ENCODE measurements around the gene TLCD3B. TPM values are rescaled to one million over a fixed set of nuclear protein-coding genes. Genes with fewer than 3 reads are reported as not detected.
"Not testable (repeated sequence)": the region's sequence is repeated elsewhere in the genome, so short reads cannot be mapped to it uniquely, and the experiment has no call there.

TLCD3B gene
- total RNA-seq, 8 experiments from 2014 or later = 0.56 to 27.1 (median 10.3) TPM

GRCh38 chr16:30030011-30030685 lies 923 bp downstream of the TLCD3B start:
- Histone ChIP-seq H3K4me3 (peak overlapping the region; percentile 46 to 78 (median 50)), H3K4me1 (replicated peaks in 1 of 2) (peaks cover 22 to 34% of the 10 kb centered on the region in 2 donors), H3K27ac (peak overlapping the region; percentile 44 to 72)
- 0 to 47% (median 17%) methylated on average over 1 to 8 of the region's 23 CpGs; no CpG with 5 or more reads in 6 of the 10 experiments for WGBS, 10 experiments
- in situ Hi-C loops (cut with MboI; ENCODE audit: low pct_unique_long_range_greater_than_20kb in 2 of 9, low sequenced_read_pairs in 9 of 9, unreplicated experiment in 9 of 9) = loop anchor here in 1 of 9 experiments (25.0 kb wide), 1 partner anchor 318 kb away; no protein-coding TSS in a partner anchor
- peak in 5 of 8 experiments; percentile 1 to 15 (median 12) for ATAC-seq (replicated peaks in 6 of 8)

GRCh38 chr16:30028438-30029076 lies 2.5 kb downstream of the TLCD3B start:
- in situ Hi-C loops (cut with MboI; ENCODE audit: low pct_unique_long_range_greater_than_20kb in 2 of 9, low sequenced_read_pairs in 9 of 9, unreplicated experiment in 9 of 9) = loop anchor here in 1 of 9 experiments (25.0 kb wide), 1 partner anchor 316 kb away; no protein-coding TSS in a partner anchor
- H3K4me3 ChIP-seq = no peak overlapping the region
- WGBS, 10 experiments = 5 to 100% (median 31%) methylated on average over 1 to 9 of the region's 18 CpGs; no CpG with 5 or more reads in 6 of the 10 experiments

GRCh38 chr16:30027588-30028437 lies 3.3 kb downstream of the TLCD3B start:
- in situ Hi-C loops (cut with MboI; ENCODE audit: low pct_unique_long_range_greater_than_20kb in 2 of 9, low sequenced_read_pairs in 9 of 9, unreplicated experiment in 9 of 9) = loop anchor here in 1 of 9 experiments (25.0 kb wide), 1 partner anchor 316 kb away; no protein-coding TSS in a partner anchor
- peak in 3 of 8 experiments; percentile 9 to 14 (median 14) for ATAC-seq (replicated peaks in 6 of 8)
- 0 to 86% (median 60%) methylated on average over 1 to 6 of the region's 13 CpGs; no CpG with 5 or more reads in 3 of the 10 experiments for WGBS, 10 experiments
- Histone ChIP-seq H3K27ac (no peak overlapping the region), H3K4me3 (no peak overlapping the region), H3K4me1 (replicated peaks in 1 of 2) (peaks cover 22 to 34% of the 10 kb centered on the region in 2 donors)

More at GRCh38 chr16:30028438-30029076, 2.5 kb downstream of the TLCD3B start:
- Histone ChIP-seq H3K4me1 (replicated peaks in 1 of 2) (peaks cover 22 to 34% of the 10 kb centered on the region in 2 donors), H3K27ac (no peak overlapping the region)
- peak in 3 of 8 experiments; percentile 43 to 65 (median 50) for ATAC-seq (replicated peaks in 6 of 8)

DNA sequence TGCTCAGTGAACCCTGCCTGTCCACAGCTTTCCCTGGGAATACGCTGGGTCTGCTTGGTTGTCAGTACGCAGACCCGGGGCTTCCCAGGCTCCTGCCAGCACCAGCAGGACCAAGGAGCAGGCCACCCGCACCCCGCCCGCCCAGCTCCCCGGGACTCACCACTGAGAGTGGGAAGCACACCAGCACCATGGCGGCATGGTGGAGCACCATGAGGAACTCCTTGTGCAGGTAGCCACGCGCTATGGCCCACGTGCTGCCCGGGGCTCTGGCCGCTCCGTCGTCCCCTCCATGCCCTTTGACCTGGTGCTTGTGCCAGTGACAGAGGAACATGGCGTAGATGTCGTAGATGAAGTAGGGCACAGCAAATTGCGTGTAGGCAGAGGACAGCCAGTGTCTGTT lies 4.6 kb downstream of the TLCD3B start:
- no peak overlapping the region for H3K4me3 ChIP-seq
- in situ Hi-C loops (cut with MboI; ENCODE audit: low pct_unique_long_range_greater_than_20kb in 2 of 9, low sequenced_read_pairs in 9 of 9, unreplicated experiment in 9 of 9) = loop anchor here in 1 of 9 experiments (25.0 kb wide), 1 partner anchor 314 kb away; no protein-coding TSS in a partner anchor
- peaks cover 12 to 23% of the 10 kb centered on the region in 2 donors for H3K4me1 ChIP-seq (replicated peaks in 1 of 2)
- no peak for ATAC-seq (replicated peaks in 6 of 8)
- WGBS, 10 experiments = 73 to 100% methylated on average over 2 to 3 of the region's 18 CpGs; no CpG with 5 or more reads in 8 of the 10 experiments
- no peak overlapping the region for H3K27ac ChIP-seq

DNA sequence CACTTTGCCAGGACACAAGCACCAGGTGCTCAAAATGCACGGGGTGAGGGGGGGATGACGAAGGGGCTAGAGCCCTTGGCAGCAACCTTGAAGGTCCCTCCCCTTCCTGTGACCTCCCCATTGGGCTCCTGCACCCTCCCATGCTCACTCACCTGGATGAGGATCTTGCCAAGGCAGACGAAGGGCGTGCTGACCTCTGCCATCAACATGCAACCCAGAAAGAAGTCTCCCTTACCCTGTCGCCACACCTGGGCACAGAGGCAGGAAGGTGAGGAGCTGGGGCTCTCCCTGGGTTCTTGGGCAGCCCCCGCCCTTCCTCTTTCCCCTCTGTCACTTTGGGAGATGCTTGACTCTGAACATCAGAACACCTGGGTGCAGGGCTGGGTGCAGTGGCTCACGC lies 5.5 kb downstream of the TLCD3B start:
- in situ Hi-C loops (cut with MboI; ENCODE audit: low pct_unique_long_range_greater_than_20kb in 2 of 9, low sequenced_read_pairs in 9 of 9, unreplicated experiment in 9 of 9) = loop anchor here in 1 of 9 experiments (25.0 kb wide), 1 partner anchor 313 kb away; no protein-coding TSS in a partner anchor
- WGBS, 10 experiments = 0 to 72% (median 72%) methylated on average over 1 to 4 of the region's 7 CpGs; no CpG with 5 or more reads in 7 of the 10 experiments
- Histone ChIP-seq H3K4me3 (no peak overlapping the region), H3K4me1 (replicated peaks in 1 of 2) (peaks cover 11 to 20% of the 10 kb centered on the region in 2 donors), H3K27ac (no peak overlapping the region)
- ATAC-seq (replicated peaks in 6 of 8) = no peak

DNA sequence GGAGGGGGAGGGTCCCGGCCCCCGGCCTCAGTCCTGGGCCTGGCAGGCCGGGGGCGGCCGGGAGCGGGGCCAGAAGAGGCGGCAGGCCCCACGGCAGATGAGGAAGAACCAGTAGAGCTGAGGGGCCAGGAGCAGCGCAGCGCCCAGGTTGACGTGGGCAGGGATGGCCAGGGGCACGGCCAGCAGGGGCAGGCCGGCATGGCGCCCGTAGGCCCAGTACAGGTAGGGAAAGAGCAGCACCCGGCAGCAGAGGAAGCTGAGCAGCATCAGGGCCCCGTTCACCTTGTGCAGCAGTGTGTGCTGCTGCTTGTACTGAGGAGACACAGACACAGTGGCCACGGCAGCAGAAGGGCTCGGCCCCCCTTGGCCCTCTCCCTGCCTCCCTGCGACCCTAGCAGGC lies 5.9 kb downstream of the TLCD3B start:
- no peak for ATAC-seq (replicated peaks in 6 of 8)
- Histone ChIP-seq H3K4me1 (replicated peaks in 1 of 2) (peaks cover 8 to 18% of the 10 kb centered on the region in 2 donors), H3K4me3 (no peak overlapping the region), H3K27ac (no peak overlapping the region)
- 0 to 93% (median 80%) methylated on average over 1 to 3 of the region's 20 CpGs; no CpG with 5 or more reads in 7 of the 10 experiments for WGBS, 10 experiments
- in situ Hi-C loops (cut with MboI; ENCODE audit: low pct_unique_long_range_greater_than_20kb in 2 of 9, low sequenced_read_pairs in 9 of 9, unreplicated experiment in 9 of 9) = loop anchor here in 1 of 9 experiments (25.0 kb wide), 1 partner anchor 313 kb away; no protein-coding TSS in a partner anchor

DNA sequence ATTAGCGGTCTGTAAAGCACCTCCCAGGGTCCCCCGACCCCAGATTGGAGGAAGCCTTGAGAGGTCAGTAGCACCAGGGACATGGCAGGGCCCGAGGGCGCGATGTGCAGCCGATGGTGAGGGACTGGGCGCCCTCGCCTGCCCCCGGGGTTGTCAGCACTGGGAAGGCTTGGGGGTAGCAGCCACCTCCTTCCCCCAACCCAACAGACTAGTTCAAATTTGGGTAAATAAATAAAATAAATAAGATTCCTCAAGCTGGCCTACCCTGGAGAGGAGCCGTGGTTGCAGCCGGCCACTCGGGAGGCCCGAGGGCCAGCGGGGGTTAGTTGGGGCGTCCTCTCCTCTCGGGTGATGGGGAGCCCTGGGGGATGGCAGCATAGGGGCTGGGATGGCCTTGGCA lies 6.6 kb downstream of the TLCD3B start:
- no peak for ATAC-seq (replicated peaks in 6 of 8)
- Histone ChIP-seq H3K4me3 (no peak overlapping the region), H3K27ac (no peak overlapping the region), H3K4me1 (replicated peaks in 1 of 2) (peaks cover 6 to 11% of the 10 kb centered on the region in 2 donors)
- in situ Hi-C loops (cut with MboI; ENCODE audit: low pct_unique_long_range_greater_than_20kb in 2 of 9, low sequenced_read_pairs in 9 of 9, unreplicated experiment in 9 of 9) = loop anchor here in 4 of 9 experiments (25.0 kb wide), 2 partner anchors 187 to 212 kb away; partner anchors contain the start of genes MAZ (in 3 of the 4), MVP (in 3 of the 4), PAGR1 (in 3 of the 4) and PRRT2 (in 3 of the 4)
- WGBS, 10 experiments = 62 to 76% (median 67%) methylated on average over 2 to 7 of the region's 16 CpGs; no CpG with 5 or more reads in 7 of the 10 experiments

DNA sequence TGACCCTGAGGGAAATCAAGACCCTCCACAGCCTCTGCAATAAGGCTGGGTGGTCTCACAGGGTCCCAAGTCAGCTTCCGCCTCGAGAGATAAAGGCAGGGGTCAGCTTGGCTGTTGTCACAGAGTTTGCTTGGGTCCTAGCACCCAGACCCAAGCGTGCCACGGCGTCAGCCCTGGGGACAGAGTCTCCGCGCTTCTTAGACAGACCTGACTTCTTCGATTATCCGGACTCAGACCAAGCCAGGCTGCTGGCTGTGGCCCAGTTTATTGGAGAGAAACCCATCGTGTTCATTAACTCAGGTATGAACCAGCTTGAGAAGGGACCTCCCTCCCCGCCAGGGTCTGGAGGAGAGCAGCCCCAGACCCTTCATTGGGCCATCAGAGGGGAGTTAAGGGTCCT lies 7.5 kb downstream of the TLCD3B start:
- Histone ChIP-seq H3K4me1 (replicated peaks in 1 of 2) (peaks cover 0 to 2% of the 10 kb centered on the region in 2 donors), H3K4me3 (no peak overlapping the region), H3K27ac (no peak overlapping the region)
- WGBS, 10 experiments = 0 to 77% (median 62%) methylated on average over 1 to 4 of the region's 11 CpGs; no CpG with 5 or more reads in 6 of the 10 experiments
- no peak for ATAC-seq (replicated peaks in 6 of 8)
- in situ Hi-C loops (cut with MboI; ENCODE audit: low pct_unique_long_range_greater_than_20kb in 2 of 9, low sequenced_read_pairs in 9 of 9, unreplicated experiment in 9 of 9) = loop anchor here in 4 of 9 experiments (25.0 kb wide), 2 partner anchors 186 to 211 kb away; partner anchors contain the start of genes MAZ (in 3 of the 4), MVP (in 3 of the 4), PAGR1 (in 3 of the 4) and PRRT2 (in 3 of the 4)

DNA sequence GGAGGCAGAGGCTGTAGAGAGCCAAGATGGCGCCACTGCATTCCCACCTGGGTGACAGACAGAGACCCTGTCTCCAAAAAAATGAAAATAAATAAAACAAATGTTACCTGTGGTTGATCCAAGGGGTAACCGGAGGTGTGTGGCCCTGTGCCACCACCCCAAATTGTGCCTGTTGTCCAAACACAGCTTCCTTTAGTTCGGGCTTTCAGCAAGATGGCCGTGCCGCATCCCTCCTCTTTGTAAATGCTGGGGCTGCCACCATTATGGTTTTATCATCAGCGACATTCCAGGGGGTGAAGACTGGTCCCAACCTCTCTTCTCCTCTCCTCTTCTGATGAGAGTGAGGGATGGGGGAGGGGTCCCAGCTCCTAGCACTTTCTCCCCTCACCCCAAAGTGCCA lies 8.2 kb downstream of the TLCD3B start, which contains the start of gene C16orf92:
Gene C16orf92 (plus strand): TSS at position 312 of the 400 bp plus-strand sequence. CDS start 143 bp downstream, outside the sequence.
- WGBS, 10 experiments = 20 to 100% (median 80%) methylated on average over 1 to 6 of the region's 6 CpGs; no CpG with 5 or more reads in 3 of the 10 experiments

DNA sequence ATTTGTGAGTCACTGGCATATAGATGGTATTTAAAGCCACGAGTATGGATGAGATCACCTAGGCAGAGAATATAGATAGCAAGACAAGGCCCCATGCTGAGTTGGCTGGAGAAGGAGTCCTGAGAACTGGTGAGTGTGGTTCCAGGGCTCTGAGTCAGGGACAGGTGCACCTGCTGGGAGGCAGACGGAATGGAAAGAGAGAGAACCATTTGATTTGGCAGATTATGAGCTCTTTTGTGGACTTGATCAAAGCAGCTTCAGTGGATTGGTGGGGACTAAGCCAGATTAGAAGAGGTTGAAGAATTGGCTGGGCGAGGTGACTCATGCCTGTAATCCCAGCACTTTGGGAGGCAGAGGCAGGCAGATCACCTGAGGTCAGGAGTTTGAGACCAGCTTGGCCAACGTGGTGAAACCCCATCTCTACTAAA lies 12.3 kb downstream of the TLCD3B start:
- in situ Hi-C loops (cut with MboI; ENCODE audit: low pct_unique_long_range_greater_than_20kb in 2 of 9, low sequenced_read_pairs in 9 of 9, unreplicated experiment in 9 of 9) = loop anchor here in 4 of 9 experiments (25.0 kb wide), 2 partner anchors 181 to 206 kb away; partner anchors contain the start of genes MAZ (in 3 of the 4), MVP (in 3 of the 4), PAGR1 (in 3 of the 4) and PRRT2 (in 3 of the 4)
- Histone ChIP-seq H3K4me3 (no peak overlapping the region), H3K4me1 (replicated peaks in 1 of 2) (no peaks in the 10 kb centered on the region), H3K27ac (no peak overlapping the region)
- WGBS, 10 experiments = 0 to 100% (median 44%) methylated on average over 1 to 4 of the region's 4 CpGs; no CpG with 5 or more reads in 2 of the 10 experiments
- ATAC-seq (replicated peaks in 6 of 8) = no peak

More for the DNA sequence above, 8.2 kb downstream of the TLCD3B start, which contains the start of gene C16orf92:
- Histone ChIP-seq H3K27ac (no peak within 1 kb of the TSS), H3K4me1 (replicated peaks in 1 of 2) (peaks cover 0 to 2% of the 10 kb centered on the region in 2 donors), H3K4me3 (no peak within 1 kb of the TSS)
- ATAC-seq (replicated peaks in 6 of 8) = no peak
- in situ Hi-C loops (cut with MboI; ENCODE audit: low pct_unique_long_range_greater_than_20kb in 2 of 9, low sequenced_read_pairs in 9 of 9, unreplicated experiment in 9 of 9) = loop anchor here in 4 of 9 experiments (25.0 kb wide), 2 partner anchors 186 to 211 kb away; partner anchors contain the start of genes MAZ (in 3 of the 4), MVP (in 3 of the 4), PAGR1 (in 3 of the 4) and PRRT2 (in 3 of the 4)

DNA sequence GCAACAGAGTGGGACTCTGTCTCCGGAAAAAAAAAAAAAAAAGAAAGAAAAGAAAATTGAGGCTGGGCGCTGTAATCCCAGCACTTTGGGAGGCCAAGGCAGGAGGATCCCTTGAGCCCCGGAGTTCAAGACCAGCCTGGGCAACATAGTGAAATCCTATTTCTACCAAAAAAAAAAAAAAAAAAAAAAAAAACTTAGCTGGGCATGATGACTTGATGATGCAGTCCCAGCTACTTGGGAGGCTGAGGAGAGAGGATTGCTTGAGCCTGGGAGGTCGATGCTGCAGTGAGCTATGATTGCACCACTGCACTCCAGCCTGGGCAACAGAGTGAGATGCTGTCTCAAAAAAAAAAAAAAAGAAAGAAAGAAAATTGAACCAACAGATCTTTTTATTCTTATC lies 13.1 kb downstream of the TLCD3B start:
- not testable (repeated sequence) for ATAC-seq (replicated peaks in 6 of 8); H3K4me3 ChIP-seq; H3K27ac ChIP-seq; H3K4me1 ChIP-seq (replicated peaks in 1 of 2)
- WGBS, 10 experiments = 53 to 100% (median 79%) methylated on average over 1 to 4 of the region's 4 CpGs; no CpG with 5 or more reads in 3 of the 10 experiments
- in situ Hi-C loops (cut with MboI; ENCODE audit: low pct_unique_long_range_greater_than_20kb in 2 of 9, low sequenced_read_pairs in 9 of 9, unreplicated experiment in 9 of 9) = loop anchor here in 4 of 9 experiments (25.0 kb wide), 2 partner anchors 181 to 206 kb away; partner anchors contain the start of genes MAZ (in 3 of the 4), MVP (in 3 of the 4), PAGR1 (in 3 of the 4) and PRRT2 (in 3 of the 4)
